Loucy (cell line): ENCODE results near the gene CACNA2D3.

Source experiments
- CTCF ChIP-seq: fragments of 200-600 bp; sonication (generic); conservative IDR thresholded peaks from 2 replicates; pipeline ENCODE4 v1.5.1; 2014; ENCODE audit warnings: mild to moderate bottlenecking, antibody characterized with exemption, low read length
- EZH2phosphoT487 ChIP-seq: fragments of 200-600 bp; IDR thresholded peaks from 2 replicates; pipeline ENCODE4 v1.6.1; 2018; ENCODE audit warnings: antibody characterized with exemption, mild to moderate bottlenecking, moderate library complexity, borderline replicate concordance

- no peak for TF ChIP-seq CTCF
- no peak for TF ChIP-seq EZH2phosphoT487
These were observed 839.8 kb downstream of the CACNA2D3 start for GRCh38 chr3:54962200-54962599.
